22Rv1 (cell line): ENCODE data around the gene HM13.
"Not testable (repeated sequence)": the region's sequence is repeated elsewhere in the genome, so short reads cannot be mapped to it uniquely, and the experiment has no call there.

Experiments used
- CTCF ChIP-seq: fragments of 450-650 bp; IDR thresholded peaks from 2 replicates; pipeline ENCODE4 v1.5.1; 2017; ENCODE audit warnings: mild to moderate bottlenecking
- ZFX ChIP-seq: fragments of 450-650 bp; IDR thresholded peaks from 2 replicates; pipeline ENCODE4 v1.6.1; 2017; ENCODE audit warnings: antibody characterized with exemption, borderline replicate concordance

- TF ChIP-seq CTCF, ZFX: not testable (repeated sequence)
Observed at GRCh38 chr20:31539636-31540035, 25.4 kb downstream of the HM13 start.
